Activated CD8-positive, alpha-beta memory T cell treated with anti-CD3 and anti-CD28 coated beads for 24 hours (primary cell): ENCODE measurements around the gene SIX6.

ENCODE experiments used
- DNase-seq: peaks from one replicate; pipeline ENCODE4 v3.0.0-alpha.2; 2020

SIX6 gene

DNA sequence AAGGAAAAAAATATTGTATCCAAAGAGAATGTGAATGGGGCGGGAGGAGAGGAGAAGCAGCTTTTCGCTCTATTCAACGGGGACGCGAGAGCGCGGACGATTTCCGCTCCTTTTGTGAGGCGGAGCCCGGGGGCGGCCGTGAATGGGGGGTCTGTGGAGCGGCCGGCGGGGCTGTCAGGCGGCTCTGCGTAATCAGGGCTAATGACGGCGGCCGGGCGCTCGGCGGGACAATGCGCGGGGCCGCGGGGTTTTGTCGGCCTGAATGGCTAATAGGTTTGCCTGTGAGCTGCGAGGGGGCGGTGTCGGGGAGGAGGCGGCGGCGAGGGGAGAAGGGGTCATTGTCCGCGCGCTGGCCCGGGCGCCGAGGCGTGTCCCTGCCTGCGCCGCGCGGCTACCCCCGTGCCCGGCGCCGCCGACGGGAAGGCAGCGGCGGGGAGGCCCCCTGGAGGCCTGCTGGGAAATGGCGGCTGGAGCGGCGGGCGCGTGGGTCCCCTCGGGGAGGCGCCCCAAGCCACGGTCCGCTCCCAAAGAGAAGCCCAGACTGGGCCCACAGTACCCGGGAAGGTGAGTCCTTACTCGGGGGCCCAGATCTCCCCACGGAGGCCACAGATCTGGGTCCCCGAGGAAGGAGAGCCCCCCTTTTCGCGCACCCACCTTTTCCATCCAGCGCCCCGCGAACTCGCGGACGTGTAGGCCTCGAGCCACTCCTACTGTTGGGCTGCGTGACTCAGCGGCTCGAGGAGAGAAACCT lies 6.0 kb downstream of the SIX6 start:
- peak; percentile 58 for DNase-seq

DNA sequence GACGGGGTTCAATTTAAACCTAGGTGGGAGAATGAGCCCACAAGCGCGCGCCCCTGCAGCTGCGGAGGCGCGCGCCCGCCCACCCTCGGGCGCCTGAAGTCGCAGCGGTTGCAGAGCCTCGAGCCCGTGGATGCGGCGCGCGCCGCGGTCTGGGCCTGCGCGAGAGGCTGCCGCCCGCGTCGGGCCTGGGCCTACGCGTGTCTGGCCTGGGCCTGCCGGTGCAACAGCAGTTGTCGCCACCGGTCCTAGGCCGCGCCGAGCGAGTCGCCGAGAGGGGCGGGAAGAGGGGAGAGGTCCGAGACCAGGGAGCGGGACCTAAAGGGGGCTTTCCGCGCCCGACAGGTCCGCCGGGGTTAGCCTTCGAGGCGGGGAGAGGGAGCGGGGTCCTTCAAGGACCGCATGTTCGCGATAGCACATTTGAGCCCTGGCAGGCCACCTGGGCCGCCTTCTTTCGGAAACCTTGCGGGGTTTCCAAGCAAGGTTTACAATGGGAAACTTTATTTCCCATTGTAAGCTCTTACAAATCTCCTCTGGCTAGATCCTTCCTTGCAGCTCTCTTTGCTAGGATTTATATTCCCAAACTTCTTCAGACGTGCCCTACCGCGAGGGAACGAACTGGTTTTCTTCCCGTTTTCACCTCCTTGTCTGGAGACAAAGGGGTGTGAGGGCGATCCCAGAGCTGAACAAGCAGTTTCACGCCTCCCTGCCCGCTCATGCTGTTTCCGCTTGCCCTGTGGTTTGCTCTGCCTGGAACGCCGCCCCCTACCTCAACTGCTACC lies 6.8 kb downstream of the SIX6 start:
- peak; percentile 57 for DNase-seq

- no peak for DNase-seq
Measured at GRCh38 chr14:60532442-60532841, 23.5 kb downstream of the SIX6 start.

DNA sequence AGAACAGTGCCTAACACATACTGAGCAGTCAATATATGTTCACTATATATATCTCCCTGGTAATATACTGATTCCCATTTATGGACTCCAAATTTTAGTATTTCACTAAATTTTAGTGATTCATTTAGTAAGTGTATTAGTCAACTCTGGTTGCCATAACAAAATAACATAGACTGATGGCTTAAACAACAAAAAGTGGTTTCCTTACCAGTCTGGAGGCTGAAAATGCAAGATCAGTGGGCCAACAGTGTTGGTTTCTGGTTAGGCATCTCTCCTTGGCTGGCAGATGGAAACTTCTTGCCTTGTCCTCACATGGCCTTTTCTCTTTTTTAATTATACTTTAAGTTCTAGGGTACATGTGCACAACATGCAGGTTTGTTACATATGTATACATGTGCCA lies 28.7 kb downstream of the SIX6 start:
- DNase-seq = no peak

DNA sequence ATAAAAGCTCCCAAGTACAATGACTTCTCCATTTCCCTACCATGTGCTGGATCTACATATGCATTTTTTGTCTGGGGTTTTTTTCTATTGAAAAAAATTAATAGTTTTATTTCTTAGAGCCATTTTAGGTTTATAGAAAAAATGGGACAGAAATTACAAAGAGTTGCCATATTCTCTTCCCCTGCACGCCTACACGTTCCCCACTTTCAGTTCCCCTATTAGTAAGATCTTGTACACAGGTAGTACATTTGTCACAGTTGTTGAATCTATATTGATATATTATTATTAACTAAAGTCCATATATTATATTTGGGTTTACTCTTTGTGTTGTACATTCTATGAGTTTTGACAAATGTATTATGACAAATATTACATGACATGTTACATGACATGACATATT lies 35.7 kb downstream of the SIX6 start:
- no peak for DNase-seq

GRCh38 chr14:60553808-60554207 lies 44.9 kb downstream of the SIX6 start:
- DNase-seq = no peak

- DNase-seq = no peak
Measured at GRCh38 chr14:60561845-60562746, 53.1 kb downstream of the SIX6 start.
